Hepatocyte (in vitro differentiated cells): Measurements from ENCODE around the gene ZNF454. TPM values are rescaled to one million over a fixed set of nuclear protein-coding genes. Genes with fewer than 3 reads are reported as not detected.

Experiments used
- DNase-seq: peaks from one replicate; pipeline ENCODE4 v3.0.0-alpha.2; 2016; ENCODE audit warnings: low spot score
- H2AFZ ChIP-seq: fragments of 200-600 bp; sonication (generic); 2 replicates; pipeline ENCODE4 v1.6.0; 2016; ENCODE audit warnings: antibody characterized with exemption, mild to moderate bottlenecking
- H3K27ac ChIP-seq: fragments of 200-600 bp; sonication (generic); 2 replicates; pipeline ENCODE4 v1.5.1; 2016; ENCODE audit warnings: mild to moderate bottlenecking
- H3K27me3 ChIP-seq: fragments of 200-600 bp; sonication (generic); 2 replicates; pipeline ENCODE4 v1.6.1; 2016
- H3K36me3 ChIP-seq: fragments of 200-600 bp; sonication (generic); replicated peaks from 2 replicates; pipeline ENCODE4 v1.5.1; 2016; ENCODE audit warnings: low read depth; ENCODE audit not compliant: insufficient read depth
- H3K4me1 ChIP-seq: fragments of 200-600 bp; sonication (generic); 2 replicates; pipeline ENCODE4 v1.5.1; 2016; ENCODE audit warnings: mild to moderate bottlenecking, moderate library complexity; ENCODE audit not compliant: insufficient read depth
- H3K4me2 ChIP-seq: fragments of 200-600 bp; sonication (generic); 2 replicates; pipeline ENCODE4 v1.6.0; 2016
- H3K4me3 ChIP-seq: fragments of 200-600 bp; sonication (generic); 2 replicates; pipeline ENCODE4 v1.5.1; 2016; ENCODE audit warnings: mild to moderate bottlenecking
- H3K79me2 ChIP-seq: fragments of 200-600 bp; sonication (generic); 2 replicates; pipeline ENCODE4 v1.6.0; 2017; ENCODE audit warnings: mild to moderate bottlenecking
- H3K9me2 ChIP-seq: fragments of 200-600 bp; sonication (generic); replicated peaks from 2 replicates; pipeline ENCODE4 v1.6.0; 2017; ENCODE audit warnings: mild to moderate bottlenecking; ENCODE audit not compliant: insufficient read depth
- H3K9me3 ChIP-seq: fragments of 200-600 bp; sonication (generic); 2 replicates; pipeline ENCODE4 v1.5.1; 2016; ENCODE audit warnings: low read depth, mild to moderate bottlenecking
- H4K20me1 ChIP-seq: fragments of 200-600 bp; sonication (generic); 2 replicates; pipeline ENCODE4 v1.6.0; 2016; ENCODE audit warnings: mild to moderate bottlenecking; ENCODE audit not compliant: insufficient read depth, poor library complexity, severe bottlenecking
- CTCF ChIP-seq: fragments of 200-600 bp; sonication (generic); IDR thresholded peaks from 2 replicates; pipeline ENCODE4 v1.5.1; 2016; ENCODE audit warnings: antibody characterized with exemption, mild to moderate bottlenecking; ENCODE audit not compliant: poor library complexity
- EZH2 ChIP-seq: fragments of 200-600 bp; sonication (generic); IDR thresholded peaks from 2 replicates; pipeline ENCODE4 v1.6.1; 2016; ENCODE audit warnings: antibody characterized with exemption, mild to moderate bottlenecking, borderline replicate concordance
- EZH2phosphoT487 ChIP-seq: fragments of 200-600 bp; sonication (generic); IDR thresholded peaks from one replicate; pipeline ENCODE4 v1.6.1; 2018; ENCODE audit warnings: antibody characterized with exemption, mild to moderate bottlenecking, low read depth, moderate library complexity; ENCODE audit not compliant: unreplicated experiment, severe bottlenecking
- WGBS: methylation state at CpG from one replicate; pipeline ENCODE4 v1.1.6; 2016; ENCODE audit warnings: low lambda C conversion rate; ENCODE audit errors: missing lambda C conversion rate; 5-methylcytosine and 5-hydroxymethylcytosine counted together
- polyA plus RNA-seq: library from polyadenylated mRNA; unstranded; fragments of >200 nt; fragmentation: Nextera tagmentation; extraction: Ambion mirVana; gene quantifications from 2 replicates; pipeline ENCODE4 v1.2.1, GENCODE V29; 2016
- total RNA-seq: library from RNA; depleted of rRNA; stranded (reverse); fragments of >200 nt; gene quantifications from 2 replicates; pipeline ENCODE4 v1.2.3, GENCODE V29; 2014

Gene ZNF454
- total and polyA plus RNA-seq, 2 experiments from 2014 or later: 0.07 TPM; not detected in 1

GRCh38 chr5:178965465-178966055 lies 24.6 kb downstream of the ZNF454 start:
- Histone ChIP-seq H3K4me3 (no peak overlapping the region), H3K27me3 (no peaks in the 10 kb centered on the region), H3K4me2 (no peak overlapping the region), H4K20me1 (no peaks in the 10 kb centered on the region), H3K9me2 (no peaks in the 10 kb centered on the region), H3K4me1 (no peaks in the 10 kb centered on the region), H3K79me2 (no peaks in the 10 kb centered on the region), H3K36me3 (no peaks in the 10 kb centered on the region), H3K9me3 (peaks cover 5% of the 10 kb centered on the region), H2AFZ (no peak overlapping the region), H3K27ac (no peak overlapping the region)
- WGBS: 92% methylated on average over 5 of the region's 5 CpGs
- no peak for DNase-seq
- TF ChIP-seq EZH2 (no peak), EZH2phosphoT487 (no peak), CTCF (no peak)

- Histone ChIP-seq H2AFZ (no peak overlapping the region), H4K20me1 (no peaks in the 10 kb centered on the region), H3K4me1 (no peaks in the 10 kb centered on the region), H3K27ac (no peak overlapping the region), H3K36me3 (no peaks in the 10 kb centered on the region), H3K9me3 (no peaks in the 10 kb centered on the region), H3K4me2 (no peak overlapping the region), H3K79me2 (no peaks in the 10 kb centered on the region), H3K27me3 (no peaks in the 10 kb centered on the region), H3K4me3 (no peak overlapping the region), H3K9me2 (no peaks in the 10 kb centered on the region)
- no peak for DNase-seq
- TF ChIP-seq EZH2phosphoT487 (no peak), CTCF (no peak), EZH2 (no peak)
- WGBS: 87% methylated on average over 15 of the region's 15 CpGs
Observed at GRCh38 chr5:178981381-178981780, 40.4 kb downstream of the ZNF454 start.

GRCh38 chr5:178982941-178983340 lies 41.9 kb downstream of the ZNF454 start:
- no peak overlapping the region for H2AFZ ChIP-seq
- no peaks in the 10 kb centered on the region for H3K27me3 ChIP-seq
- no peak overlapping the region for H3K4me3 ChIP-seq
- H4K20me1 ChIP-seq: no peaks in the 10 kb centered on the region
- H3K36me3 ChIP-seq: no peaks in the 10 kb centered on the region
- no peak for TF ChIP-seq CTCF
- TF ChIP-seq EZH2phosphoT487: no peak
- TF ChIP-seq EZH2: no peak
- H3K4me2 ChIP-seq: no peak overlapping the region
- H3K27ac ChIP-seq: no peak overlapping the region
- WGBS: 89% methylated on average over 17 of the region's 17 CpGs
- no peaks in the 10 kb centered on the region for H3K79me2 ChIP-seq
- no peaks in the 10 kb centered on the region for H3K9me2 ChIP-seq
- DNase-seq: no peak
- H3K4me1 ChIP-seq: no peaks in the 10 kb centered on the region
- H3K9me3 ChIP-seq: no peaks in the 10 kb centered on the region

GRCh38 chr5:178983728-178984127 lies 42.7 kb downstream of the ZNF454 start:
- no peaks in the 10 kb centered on the region for H3K36me3 ChIP-seq
- no peaks in the 10 kb centered on the region for H4K20me1 ChIP-seq
- no peak overlapping the region for H3K4me2 ChIP-seq
- no peak for DNase-seq
- no peaks in the 10 kb centered on the region for H3K79me2 ChIP-seq
- H3K4me3 ChIP-seq: no peak overlapping the region
- no peak for TF ChIP-seq EZH2phosphoT487
- TF ChIP-seq EZH2: no peak
- no peaks in the 10 kb centered on the region for H3K4me1 ChIP-seq
- no peak overlapping the region for H3K27ac ChIP-seq
- no peaks in the 10 kb centered on the region for H3K9me2 ChIP-seq
- no peaks in the 10 kb centered on the region for H3K27me3 ChIP-seq
- WGBS: 79% methylated on average over 10 of the region's 10 CpGs
- H3K9me3 ChIP-seq: no peaks in the 10 kb centered on the region
- H2AFZ ChIP-seq: no peak overlapping the region
